Neural cell (in vitro differentiated cells): ENCODE data around the gene KCNH5. TPM values are rescaled to one million over a fixed set of nuclear protein-coding genes. Genes with fewer than 3 reads are reported as not detected.

Source experiments
- H2AFZ ChIP-seq: fragments of 200-600, 300-800 bp; sonication (generic), shearing (Covaris generic); 2 replicates; pipeline ENCODE4 v1.6.0; 2014; ENCODE audit warnings: low read depth, mild to moderate bottlenecking, antibody characterized with exemption, low read length, moderate library complexity
- H3F3A ChIP-seq: fragments of 200-600 bp; shearing (Covaris generic); 2 replicates; pipeline ENCODE4 v1.6.1; 2016; ENCODE audit warnings: mild to moderate bottlenecking, moderate library complexity, mixed read lengths, antibody characterized with exemption, low read length; ENCODE audit not compliant: insufficient read depth, poor library complexity, severe bottlenecking
- H3K27ac ChIP-seq: fragments of 200-600, 300-800 bp; sonication (generic), shearing (Covaris generic); 2 replicates; pipeline ENCODE4 v1.5.1; 2014; ENCODE audit warnings: mild to moderate bottlenecking, low read length, moderate library complexity
- H3K27me3 ChIP-seq: fragments of 300-800, 200-600 bp; sonication (generic), shearing (Covaris generic); 2 replicates; pipeline ENCODE4 v1.6.0; 2014; ENCODE audit warnings: mild to moderate bottlenecking, low read depth, low read length, moderate library complexity; ENCODE audit not compliant: insufficient read depth
- H3K36me3 ChIP-seq: fragments of 300-800, 200-600 bp; sonication (generic), shearing (Covaris generic); 2 replicates; pipeline ENCODE4 v1.5.1; 2014; ENCODE audit warnings: mild to moderate bottlenecking, antibody characterized with exemption, low read length, moderate library complexity; ENCODE audit not compliant: insufficient read depth
- H3K4me2 ChIP-seq: fragments of 300-800, 200-600 bp; sonication (generic), shearing (Covaris generic); 2 replicates; pipeline ENCODE4 v1.6.0; 2014; ENCODE audit warnings: mild to moderate bottlenecking, low read length
- H3K4me3 ChIP-seq: fragments of 300-800, 200-600 bp; sonication (generic), shearing (Covaris generic); 2 replicates; pipeline ENCODE4 v1.5.1; 2014; ENCODE audit warnings: mild to moderate bottlenecking, low read length, moderate library complexity
- H3K79me2 ChIP-seq: fragments of 200-600 bp; shearing (Covaris generic); replicated peaks from 2 replicates; pipeline ENCODE4 v1.6.0; 2014; ENCODE audit warnings: mild to moderate bottlenecking, low read length, moderate library complexity; ENCODE audit not compliant: insufficient read depth
- H3K9ac ChIP-seq: fragments of 300-800, 200-600 bp; sonication (generic), shearing (Covaris generic); 2 replicates; pipeline ENCODE4 v1.6.1; 2016; ENCODE audit warnings: mild to moderate bottlenecking, low read length, mixed read lengths
- H3K9me2 ChIP-seq: fragments of 200-600 bp; shearing (Covaris generic); 2 replicates; pipeline ENCODE4 v1.6.1; 2016; ENCODE audit warnings: mild to moderate bottlenecking, low read length, mixed read lengths; ENCODE audit not compliant: insufficient read depth
- H3K9me3 ChIP-seq: fragments of 200-600, 300-800 bp; sonication (generic), shearing (Covaris generic); 2 replicates; pipeline ENCODE4 v1.6.1; 2016; ENCODE audit warnings: mild to moderate bottlenecking, mixed run types, low read length, moderate library complexity, mixed read lengths
- H4K20me1 ChIP-seq: fragments of 200-600 bp; shearing (Covaris generic); 2 replicates; pipeline ENCODE4 v1.6.1; 2016; ENCODE audit warnings: mild to moderate bottlenecking, mixed run types; ENCODE audit not compliant: insufficient read depth
- CTCF ChIP-seq: fragments of 450-650 bp; IDR thresholded peaks from 2 replicates; pipeline ENCODE4 v1.5.1; 2014; ENCODE audit warnings: antibody characterized with exemption, mild to moderate bottlenecking, moderate library complexity; ENCODE audit not compliant: poor library complexity, severe bottlenecking
- EP300 ChIP-seq: fragments of 450-650 bp; conservative IDR thresholded peaks from 2 replicates; pipeline ENCODE4 v1.6.1; 2014; ENCODE audit warnings: antibody characterized with exemption, mild to moderate bottlenecking, moderate library complexity; ENCODE audit not compliant: poor library complexity, severe bottlenecking
- EZH2 ChIP-seq: fragments of 200-600, 300-800 bp; shearing (Covaris generic), sonication (generic); IDR thresholded peaks from 2 replicates; pipeline ENCODE4 v1.6.1; 2014; ENCODE audit warnings: antibody characterized with exemption, low read length, borderline replicate concordance, mild to moderate bottlenecking; ENCODE audit not compliant: insufficient read depth, poor library complexity, severe bottlenecking
- MXI1 ChIP-seq: fragments of 450-650 bp; conservative IDR thresholded peaks from 2 replicates; pipeline ENCODE4 v1.6.1; 2014; ENCODE audit warnings: antibody characterized with exemption, mild to moderate bottlenecking; ENCODE audit not compliant: poor library complexity, severe bottlenecking
- POLR2AphosphoS5 ChIP-seq: IDR thresholded peaks from 2 replicates; pipeline ENCODE4 v1.6.1; 2012
- RAD21 ChIP-seq: fragments of 450-650 bp; conservative IDR thresholded peaks from 2 replicates; pipeline ENCODE4 v1.6.1; 2014; ENCODE audit warnings: antibody characterized with exemption, mild to moderate bottlenecking, moderate library complexity
- REST ChIP-seq: IDR thresholded peaks from 2 replicates; pipeline ENCODE4 v1.6.1; 2012; ENCODE audit warnings: borderline replicate concordance
- SMC3 ChIP-seq: fragments of 450-650 bp; conservative IDR thresholded peaks from 2 replicates; pipeline ENCODE4 v1.6.1; 2014; ENCODE audit warnings: antibody characterized with exemption, mild to moderate bottlenecking, moderate library complexity; ENCODE audit not compliant: poor library complexity
- TAF1 ChIP-seq: IDR thresholded peaks from 2 replicates; pipeline ENCODE4 v1.6.1; 2012; ENCODE audit warnings: low read depth
- polyA plus RNA-seq: library from polyadenylated mRNA; depleted of rRNA; stranded (reverse); fragments of >200 nt; gene quantifications from 2 replicates; pipeline ENCODE4 v1.2.3, GENCODE V29; 2014

Gene KCNH5
- polyA plus RNA-seq, 1 donor from 2014 or later: 0.95 TPM

GRCh38 chr14:62916551-62916950 lies 128.7 kb downstream of the KCNH5 start:
- H3K27me3 ChIP-seq: no peaks in the 10 kb centered on the region
- no peaks in the 10 kb centered on the region for H4K20me1 ChIP-seq
- no peak overlapping the region for H3K9ac ChIP-seq
- H3K27ac ChIP-seq: no peak overlapping the region
- TF ChIP-seq MXI1 (no peak), CTCF (no peak), POLR2AphosphoS5 (no peak), REST (no peak), EP300 (no peak), TAF1 (no peak), RAD21 (no peak), EZH2 (no peak), SMC3 (no peak)
- H3K4me3 ChIP-seq: no peak overlapping the region
- no peak overlapping the region for H2AFZ ChIP-seq
- H3F3A ChIP-seq: no peaks in the 10 kb centered on the region
- no peaks in the 10 kb centered on the region for H3K9me3 ChIP-seq
- no peaks in the 10 kb centered on the region for H3K79me2 ChIP-seq
- no peaks in the 10 kb centered on the region for H3K36me3 ChIP-seq
- no peaks in the 10 kb centered on the region for H3K9me2 ChIP-seq
- H3K4me2 ChIP-seq: no peak overlapping the region

- no peak overlapping the region for H3K9ac ChIP-seq
- TF ChIP-seq EP300 (no peak), EZH2 (no peak), REST (no peak), SMC3 (no peak), POLR2AphosphoS5 (no peak), CTCF (no peak), TAF1 (no peak), MXI1 (no peak), RAD21 (no peak)
Measured at GRCh38 chr14:62914873-62915272, 130.4 kb downstream of the KCNH5 start.

More at GRCh38 chr14:62914873-62915272, 130.4 kb downstream of the KCNH5 start:
- no peaks in the 10 kb centered on the region for H4K20me1 ChIP-seq
- H3K4me2 ChIP-seq: no peak overlapping the region
- no peaks in the 10 kb centered on the region for H3F3A ChIP-seq
- no peak overlapping the region for H3K4me3 ChIP-seq
- H3K9me3 ChIP-seq: no peaks in the 10 kb centered on the region
- H3K27ac ChIP-seq: no peak overlapping the region
- no peaks in the 10 kb centered on the region for H3K36me3 ChIP-seq
- no peaks in the 10 kb centered on the region for H3K9me2 ChIP-seq
- no peaks in the 10 kb centered on the region for H3K27me3 ChIP-seq
- no peak overlapping the region for H2AFZ ChIP-seq
- H3K79me2 ChIP-seq: no peaks in the 10 kb centered on the region
